K562 treated with DMSO at 1 percent for 48 hours (cell line): ENCODE data around the gene THY1. TPM values are rescaled to one million over a fixed set of nuclear protein-coding genes. Genes with fewer than 3 reads are reported as not detected.

Source experiments
- total RNA-seq: library from RNA; unstranded; fragments of 300-600 nt; gene quantifications from 2 replicates; pipeline ENCODE4 v1.2.3, GENCODE V29; 2022; ENCODE audit warnings: low replicate concordance; ENCODE audit errors: extremely low read depth

THY1 gene
- not detected in 2 replicates for total RNA-seq

DNA sequence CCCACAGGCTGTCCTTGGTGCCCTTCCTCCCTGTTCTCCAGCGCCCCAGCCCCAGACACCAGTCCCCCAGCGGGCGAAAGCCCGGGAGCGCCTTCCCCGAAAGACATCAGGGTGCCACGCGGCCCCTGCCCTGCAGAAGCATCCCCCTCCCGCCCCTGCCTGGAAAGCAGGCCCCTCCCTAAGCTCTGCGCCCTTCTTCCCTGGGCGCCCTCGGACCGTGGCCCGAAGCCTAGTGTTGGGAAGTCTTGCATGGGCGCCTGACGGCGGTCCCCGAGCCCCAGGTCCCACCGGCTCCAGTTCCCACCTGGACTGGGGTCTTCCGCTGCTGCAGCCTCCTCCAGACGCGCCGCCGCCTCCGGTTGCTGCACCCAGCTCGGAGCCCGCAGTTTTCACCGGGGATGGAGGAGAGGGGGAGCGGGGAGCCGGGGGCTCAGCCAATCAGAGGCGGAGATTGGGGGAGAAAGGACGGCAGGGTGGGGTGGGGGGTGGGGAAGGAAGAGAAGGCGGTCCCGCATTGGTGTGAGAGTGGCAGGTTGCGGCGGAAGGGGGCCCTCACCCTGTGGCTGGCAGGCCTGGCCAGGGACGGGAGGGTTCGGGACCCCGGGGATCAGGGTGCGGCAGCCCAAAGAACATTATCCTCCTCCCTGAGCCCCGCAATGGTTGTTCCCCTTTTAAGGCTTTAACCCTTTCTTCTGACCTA, at the start of gene THY1:
THY1 (minus strand) TSS at position 364 of the 700 bp plus-strand sequence. CDS start 2,267 bp downstream, outside the sequence.

GRCh38 chr11:119381181-119381988, 41.6 kb downstream of the THY1 start, which contains the start of gene USP2:
Gene USP2, minus strand, starts transcription at chr11:119381690. Its CDS starts 8,210 bp downstream, at chr11:119373480.

Other genes starting within 250 kb of the THY1 start
- not detected in 2 replicates for gene NHERF4, start 237.7 kb downstream of the THY1 start, total RNA-seq
- gene CBL, start 216.8 kb downstream of the THY1 start, total RNA-seq: not detected in 2 replicates
- gene MCAM, start 106.0 kb downstream of the THY1 start, total RNA-seq: not detected in 2 replicates
- not detected in 2 replicates for gene RNF26, start 88.6 kb downstream of the THY1 start, total RNA-seq
- not detected in 2 replicates for gene C1QTNF5, start 82.3 kb downstream of the THY1 start, total RNA-seq
- gene MFRP, start 76.5 kb downstream of the THY1 start, total RNA-seq: not detected in 2 replicates
- gene USP2, start 41.5 kb downstream of the THY1 start, total RNA-seq: not detected in 2 replicates